ENCODE results near the gene PPM1M.

DNA sequence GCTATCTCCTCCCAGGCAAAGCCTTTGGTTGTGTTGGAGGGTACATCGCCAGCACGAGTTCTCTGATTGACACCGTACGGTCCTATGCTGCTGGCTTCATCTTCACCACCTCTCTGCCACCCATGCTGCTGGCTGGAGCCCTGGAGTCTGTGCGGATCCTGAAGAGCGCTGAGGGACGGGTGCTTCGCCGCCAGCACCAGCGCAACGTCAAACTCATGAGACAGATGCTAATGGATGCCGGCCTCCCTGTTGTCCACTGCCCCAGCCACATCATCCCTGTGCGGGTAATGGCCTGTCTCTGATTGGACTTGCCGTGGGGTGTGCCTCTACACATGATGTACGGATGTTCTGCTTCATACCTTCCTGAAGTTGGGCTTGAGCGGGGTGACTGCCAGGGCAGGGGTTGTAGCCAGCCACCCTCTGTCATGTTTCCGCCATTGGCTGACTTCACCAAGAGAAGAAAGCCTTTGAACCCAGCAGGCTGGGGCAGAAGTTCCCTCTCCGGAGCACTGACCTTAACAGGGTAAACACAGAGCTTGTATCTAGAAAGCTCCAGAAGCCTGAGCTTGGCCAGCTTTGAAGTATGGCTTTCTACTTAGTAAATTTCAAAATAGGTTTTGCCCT lies 34.2 kb upstream of the PPM1M start:
- TF ChIP-seq, protein P1, sequence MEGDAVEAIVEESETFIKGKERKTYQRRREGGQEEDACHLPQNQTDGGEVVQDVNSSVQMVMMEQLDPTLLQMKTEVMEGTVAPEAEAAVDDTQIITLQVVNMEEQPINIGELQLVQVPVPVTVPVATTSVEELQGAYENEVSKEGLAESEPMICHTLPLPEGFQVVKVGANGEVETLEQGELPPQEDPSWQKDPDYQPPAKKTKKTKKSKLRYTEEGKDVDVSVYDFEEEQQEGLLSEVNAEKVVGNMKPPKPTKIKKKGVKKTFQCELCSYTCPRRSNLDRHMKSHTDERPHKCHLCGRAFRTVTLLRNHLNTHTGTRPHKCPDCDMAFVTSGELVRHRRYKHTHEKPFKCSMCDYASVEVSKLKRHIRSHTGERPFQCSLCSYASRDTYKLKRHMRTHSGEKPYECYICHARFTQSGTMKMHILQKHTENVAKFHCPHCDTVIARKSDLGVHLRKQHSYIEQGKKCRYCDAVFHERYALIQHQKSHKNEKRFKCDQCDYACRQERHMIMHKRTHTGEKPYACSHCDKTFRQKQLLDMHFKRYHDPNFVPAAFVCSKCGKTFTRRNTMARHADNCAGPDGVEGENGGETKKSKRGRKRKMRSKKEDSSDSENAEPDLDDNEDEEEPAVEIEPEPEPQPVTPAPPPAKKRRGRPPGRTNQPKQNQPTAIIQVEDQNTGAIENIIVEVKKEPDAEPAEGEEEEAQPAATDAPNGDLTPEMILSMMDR (IDR thresholded peaks at IDR 0.05; ENCODE audit: poor library complexity, severe bottlenecking) = no peak
- TF ChIP-seq, protein P2, sequence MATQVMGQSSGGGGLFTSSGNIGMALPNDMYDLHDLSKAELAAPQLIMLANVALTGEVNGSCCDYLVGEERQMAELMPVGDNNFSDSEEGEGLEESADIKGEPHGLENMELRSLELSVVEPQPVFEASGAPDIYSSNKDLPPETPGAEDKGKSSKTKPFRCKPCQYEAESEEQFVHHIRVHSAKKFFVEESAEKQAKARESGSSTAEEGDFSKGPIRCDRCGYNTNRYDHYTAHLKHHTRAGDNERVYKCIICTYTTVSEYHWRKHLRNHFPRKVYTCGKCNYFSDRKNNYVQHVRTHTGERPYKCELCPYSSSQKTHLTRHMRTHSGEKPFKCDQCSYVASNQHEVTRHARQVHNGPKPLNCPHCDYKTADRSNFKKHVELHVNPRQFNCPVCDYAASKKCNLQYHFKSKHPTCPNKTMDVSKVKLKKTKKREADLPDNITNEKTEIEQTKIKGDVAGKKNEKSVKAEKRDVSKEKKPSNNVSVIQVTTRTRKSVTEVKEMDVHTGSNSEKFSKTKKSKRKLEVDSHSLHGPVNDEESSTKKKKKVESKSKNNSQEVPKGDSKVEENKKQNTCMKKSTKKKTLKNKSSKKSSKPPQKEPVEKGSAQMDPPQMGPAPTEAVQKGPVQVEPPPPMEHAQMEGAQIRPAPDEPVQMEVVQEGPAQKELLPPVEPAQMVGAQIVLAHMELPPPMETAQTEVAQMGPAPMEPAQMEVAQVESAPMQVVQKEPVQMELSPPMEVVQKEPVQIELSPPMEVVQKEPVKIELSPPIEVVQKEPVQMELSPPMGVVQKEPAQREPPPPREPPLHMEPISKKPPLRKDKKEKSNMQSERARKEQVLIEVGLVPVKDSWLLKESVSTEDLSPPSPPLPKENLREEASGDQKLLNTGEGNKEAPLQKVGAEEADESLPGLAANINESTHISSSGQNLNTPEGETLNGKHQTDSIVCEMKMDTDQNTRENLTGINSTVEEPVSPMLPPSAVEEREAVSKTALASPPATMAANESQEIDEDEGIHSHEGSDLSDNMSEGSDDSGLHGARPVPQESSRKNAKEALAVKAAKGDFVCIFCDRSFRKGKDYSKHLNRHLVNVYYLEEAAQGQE (IDR thresholded peaks at IDR 0.05; ENCODE audit: borderline replicate concordance) = no peak
- TF ChIP-seq EZH2 (IDR thresholded peaks at IDR 0.05; ENCODE audit: borderline replicate concordance, insufficient read depth, low read length, poor library complexity, severe bottlenecking) = no peak
